Omental fat pad (tissue), 4 donors: Measurements from ENCODE around the gene CLCN5. TPM values are rescaled to one million over a fixed set of nuclear protein-coding genes. Genes with fewer than 3 reads are reported as not detected.
"Not testable (repeated sequence)": the region's sequence is repeated elsewhere in the genome, so short reads cannot be mapped to it uniquely, and the experiment has no call there.

Experiments
- ATAC-seq: fragments of 150-250 bp; one replicate; pipeline ENCODE4 v1.9.1; 2016; ENCODE audit warnings: mild to moderate bottlenecking, moderate library complexity; ENCODE audit not compliant: low FRiP score
- DNase-seq: peaks from one replicate; pipeline ENCODE4 v3.0.0-alpha.2; 2019; ENCODE audit warnings: low spot score
- total RNA-seq, 4 donors: library from RNA; depleted of rRNA; stranded (reverse); fragments of >200 nt; gene quantifications; one replicate each; pipeline ENCODE4 v1.1.0, GENCODE V29; 2016
- TF ChIP-seq, protein P1 (sequence below), 3 donors: fragments of 450-650 bp; IDR thresholded peaks; one replicate each; pipeline ENCODE4 v1.5.1; 2016 to 2017; ENCODE audit warnings: antibody characterized with exemption in 3 of 3, mild to moderate bottlenecking in 3 of 3, moderate library complexity in 2 of 3

CLCN5 gene
- total RNA-seq, 4 donors from 2014 or later, result 6.6 to 15.0 (median 8.0) TPM

DNA sequence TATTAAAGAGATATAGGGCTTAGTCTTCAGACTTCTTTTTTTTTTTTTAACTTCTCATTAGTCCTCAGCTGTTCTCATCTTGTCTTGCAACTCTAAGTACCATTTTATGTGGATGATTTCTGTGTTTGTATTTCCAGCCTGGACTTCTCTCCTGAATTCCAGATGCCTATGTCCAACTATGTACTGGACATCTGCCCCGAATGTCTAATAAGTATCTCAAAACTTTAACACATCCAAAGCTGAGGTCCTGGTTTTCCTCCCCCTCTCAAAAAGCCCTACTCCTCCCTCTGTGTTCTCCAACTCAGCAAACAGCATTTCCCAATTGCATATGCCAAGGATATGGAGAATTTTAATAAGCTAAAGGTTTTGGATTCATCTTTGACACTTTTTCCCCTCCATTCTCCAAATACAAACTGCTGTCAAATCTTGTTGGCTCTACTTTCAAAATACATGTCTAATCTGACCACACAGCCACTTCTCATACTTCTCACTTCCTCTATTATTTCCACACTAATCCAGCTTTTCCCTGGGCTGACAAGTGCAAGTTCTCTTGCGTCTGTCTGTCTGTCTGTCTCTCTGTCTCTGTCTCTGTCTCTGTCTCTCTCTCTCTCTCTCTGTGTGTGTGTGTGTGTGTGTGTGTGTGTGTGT, 79.8 kb downstream of the CLCN5 start:
- DNase-seq (no peak), ATAC-seq (no peak)

DNA sequence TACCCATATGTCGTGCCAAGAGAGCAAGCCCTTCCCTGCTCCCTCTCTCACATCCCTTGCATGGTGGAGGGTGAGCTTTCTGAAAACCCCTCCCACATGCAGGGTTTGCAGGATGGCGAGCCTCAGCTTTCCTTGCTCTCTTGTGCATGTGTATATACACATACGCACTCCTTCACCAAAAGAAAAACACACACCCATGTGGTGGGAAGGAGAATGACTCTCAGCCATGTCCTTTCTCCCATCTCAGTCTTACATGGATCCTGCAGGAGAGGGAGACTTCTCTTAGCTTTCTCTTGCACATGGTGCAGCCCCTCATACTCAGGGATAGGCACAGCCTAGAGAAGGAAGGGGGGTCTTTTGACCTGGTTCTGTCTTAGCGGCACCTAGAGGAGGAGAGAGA, 81.1 kb downstream of the CLCN5 start:
- ATAC-seq (no peak), DNase-seq (no peak)
- TF ChIP-seq, protein P1, sequence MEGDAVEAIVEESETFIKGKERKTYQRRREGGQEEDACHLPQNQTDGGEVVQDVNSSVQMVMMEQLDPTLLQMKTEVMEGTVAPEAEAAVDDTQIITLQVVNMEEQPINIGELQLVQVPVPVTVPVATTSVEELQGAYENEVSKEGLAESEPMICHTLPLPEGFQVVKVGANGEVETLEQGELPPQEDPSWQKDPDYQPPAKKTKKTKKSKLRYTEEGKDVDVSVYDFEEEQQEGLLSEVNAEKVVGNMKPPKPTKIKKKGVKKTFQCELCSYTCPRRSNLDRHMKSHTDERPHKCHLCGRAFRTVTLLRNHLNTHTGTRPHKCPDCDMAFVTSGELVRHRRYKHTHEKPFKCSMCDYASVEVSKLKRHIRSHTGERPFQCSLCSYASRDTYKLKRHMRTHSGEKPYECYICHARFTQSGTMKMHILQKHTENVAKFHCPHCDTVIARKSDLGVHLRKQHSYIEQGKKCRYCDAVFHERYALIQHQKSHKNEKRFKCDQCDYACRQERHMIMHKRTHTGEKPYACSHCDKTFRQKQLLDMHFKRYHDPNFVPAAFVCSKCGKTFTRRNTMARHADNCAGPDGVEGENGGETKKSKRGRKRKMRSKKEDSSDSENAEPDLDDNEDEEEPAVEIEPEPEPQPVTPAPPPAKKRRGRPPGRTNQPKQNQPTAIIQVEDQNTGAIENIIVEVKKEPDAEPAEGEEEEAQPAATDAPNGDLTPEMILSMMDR (IDR thresholded peaks at IDR 0.05), result no peak

More for the DNA sequence above, 79.8 kb downstream of the CLCN5 start:
- TF ChIP-seq, protein P1 (IDR thresholded peaks at IDR 0.05), result no peak

DNA sequence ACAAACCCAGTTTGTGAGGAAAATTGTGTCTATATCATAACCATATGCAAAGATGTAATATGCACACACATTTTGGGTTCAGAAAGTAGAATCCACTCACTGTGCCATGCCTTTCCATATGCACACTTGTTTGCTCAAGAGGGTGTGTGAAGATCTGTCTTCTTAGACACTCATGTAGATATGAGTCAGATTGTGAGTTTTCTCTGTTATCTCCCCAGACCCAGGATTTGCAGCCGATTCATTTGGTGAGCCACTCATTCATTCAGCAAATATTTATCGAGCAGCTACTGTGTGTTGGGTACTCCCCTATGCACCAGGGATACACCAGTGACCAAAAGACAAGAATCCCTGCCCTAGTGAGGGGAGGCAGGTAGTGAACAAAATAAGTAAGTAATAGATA, 81.5 kb downstream of the CLCN5 start:
- TF ChIP-seq, protein P1 (IDR thresholded peaks at IDR 0.05), result no peak
- no peak for ATAC-seq
- DNase-seq, result no peak

DNA sequence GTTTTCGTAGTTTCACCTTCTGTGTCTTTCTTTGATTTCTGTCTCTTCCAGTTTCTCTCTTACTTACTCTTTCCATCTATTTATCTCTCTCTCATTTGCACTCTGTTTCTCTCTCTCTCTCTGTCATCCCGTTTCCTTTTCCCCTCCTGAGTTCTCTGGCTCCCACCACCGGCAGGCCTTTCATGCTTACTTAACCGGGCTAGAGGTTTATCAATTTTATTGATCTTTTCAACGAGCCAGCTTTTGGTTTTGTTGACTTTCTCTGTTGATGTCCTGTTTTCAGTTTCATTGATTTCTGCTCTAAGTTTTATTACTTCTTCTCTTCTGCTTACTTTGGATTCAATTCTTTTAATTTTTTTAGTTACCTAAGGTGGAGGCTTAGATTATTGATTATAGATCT, 103.2 kb downstream of the CLCN5 start:
- not testable (repeated sequence) for ATAC-seq, DNase-seq

DNA sequence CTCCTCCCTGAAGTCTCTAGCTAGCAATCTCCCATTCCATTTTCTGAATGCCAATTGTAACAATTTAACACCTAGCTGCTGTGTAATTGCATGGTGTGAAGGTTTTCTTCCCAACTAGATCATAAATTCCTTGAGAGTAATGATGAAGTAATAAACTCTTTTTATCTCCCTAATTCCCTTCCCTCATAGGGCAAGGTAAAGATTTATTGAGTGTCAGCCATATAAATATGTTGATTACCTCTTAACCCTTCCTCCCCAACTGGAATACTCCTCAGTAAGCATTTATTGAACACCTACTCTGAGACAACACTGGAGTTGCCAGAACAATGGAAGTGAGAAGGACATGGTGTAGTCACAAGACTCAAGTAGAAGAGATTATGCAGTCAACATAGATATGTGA, 112.7 kb downstream of the CLCN5 start:
- no peak for ATAC-seq
- TF ChIP-seq, protein P1 (IDR thresholded peaks at IDR 0.05), result no peak
- no peak for DNase-seq

DNA sequence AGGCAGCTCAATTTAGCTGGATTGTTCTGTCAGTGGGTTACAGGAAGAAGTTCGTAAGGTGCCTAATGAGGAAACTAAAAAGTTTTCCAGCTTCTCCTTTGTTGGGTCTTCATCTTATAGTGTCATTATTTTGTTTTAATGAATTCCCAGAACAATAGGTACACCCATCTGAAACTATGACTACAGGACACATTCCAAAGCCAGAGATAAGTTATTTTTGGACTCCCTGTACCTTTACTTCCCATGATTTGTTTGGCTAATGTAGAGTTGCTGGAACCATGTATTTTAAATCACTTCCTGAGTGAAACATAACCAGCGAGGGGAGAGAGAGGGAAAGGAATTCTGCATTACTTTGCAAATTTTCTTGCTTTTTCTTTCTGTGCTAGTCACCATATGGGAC, 114.0 kb downstream of the CLCN5 start:
- ATAC-seq (no peak), DNase-seq (no peak)
- TF ChIP-seq, protein P1 (IDR thresholded peaks at IDR 0.05), result no peak

DNA sequence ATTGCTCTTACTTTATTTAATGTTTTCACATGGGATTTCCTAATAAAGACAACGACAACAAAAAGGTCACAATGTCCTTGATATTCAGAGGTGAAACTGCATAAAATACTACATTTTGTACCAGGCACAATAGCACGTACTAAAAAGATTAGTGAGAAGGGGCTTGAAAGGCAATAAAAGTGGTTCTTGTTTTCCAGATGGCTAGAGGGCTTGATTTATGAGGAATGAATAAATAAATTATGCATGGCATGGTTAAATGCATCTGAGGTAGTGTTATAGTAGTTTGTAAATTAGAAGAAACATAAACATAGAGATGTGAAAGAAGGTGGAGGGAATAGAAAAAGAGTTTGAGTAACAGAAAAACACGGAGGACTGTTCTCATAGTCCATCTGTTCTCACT, 123.4 kb downstream of the CLCN5 start:
- ATAC-seq, result no peak

More for the DNA sequence above, 123.4 kb downstream of the CLCN5 start:
- DNase-seq, result no peak
- TF ChIP-seq, protein P1 (IDR thresholded peaks at IDR 0.05), result no peak
